Thyroid gland (tissue), 4 donors: ENCODE measurements around the gene UFC1.

ENCODE experiments used
- POLR2A ChIP-seq, 2 donors: fragments of 450-650 bp; IDR thresholded peaks; one replicate each; pipeline ENCODE4 v1.6.1; 2017; ENCODE audit warnings: antibody characterized with exemption in 2 of 2, mild to moderate bottlenecking in 2 of 2, moderate library complexity in 1 of 2
- TF ChIP-seq, protein P1 (sequence below), 6 experiments: fragments of 200-600 bp in 3 of 6; fragments of 450-650 bp in 3 of 6; sonication (generic) in 3 of 6; IDR thresholded peaks; one replicate each; pipeline ENCODE4 v1.5.1; 2016 to 2019; ENCODE audit warnings: antibody characterized with exemption in 6 of 6, mild to moderate bottlenecking in 2 of 6, inconsistent platforms in 1 of 6, moderate library complexity in 1 of 6

DNA sequence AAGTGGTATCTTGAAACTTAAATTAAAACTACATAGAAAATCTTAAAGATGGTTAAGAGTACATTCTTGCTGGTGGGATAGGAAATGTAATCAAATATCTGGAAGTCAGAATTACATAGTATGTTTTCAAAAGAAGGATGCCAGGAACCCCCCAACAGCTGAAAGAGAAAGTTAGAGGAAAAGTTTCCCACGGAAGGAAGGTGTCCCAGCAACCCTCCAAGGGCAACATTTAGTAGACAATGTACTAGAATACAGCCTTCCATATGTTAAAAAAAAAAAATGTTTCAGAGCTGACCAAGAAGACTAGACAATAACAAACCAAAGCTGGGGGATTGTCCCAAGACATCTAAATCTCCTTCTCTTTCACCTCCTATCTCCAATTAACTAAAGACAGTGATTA lies 23.5 kb upstream of the UFC1 start:
- TF ChIP-seq, protein P1, sequence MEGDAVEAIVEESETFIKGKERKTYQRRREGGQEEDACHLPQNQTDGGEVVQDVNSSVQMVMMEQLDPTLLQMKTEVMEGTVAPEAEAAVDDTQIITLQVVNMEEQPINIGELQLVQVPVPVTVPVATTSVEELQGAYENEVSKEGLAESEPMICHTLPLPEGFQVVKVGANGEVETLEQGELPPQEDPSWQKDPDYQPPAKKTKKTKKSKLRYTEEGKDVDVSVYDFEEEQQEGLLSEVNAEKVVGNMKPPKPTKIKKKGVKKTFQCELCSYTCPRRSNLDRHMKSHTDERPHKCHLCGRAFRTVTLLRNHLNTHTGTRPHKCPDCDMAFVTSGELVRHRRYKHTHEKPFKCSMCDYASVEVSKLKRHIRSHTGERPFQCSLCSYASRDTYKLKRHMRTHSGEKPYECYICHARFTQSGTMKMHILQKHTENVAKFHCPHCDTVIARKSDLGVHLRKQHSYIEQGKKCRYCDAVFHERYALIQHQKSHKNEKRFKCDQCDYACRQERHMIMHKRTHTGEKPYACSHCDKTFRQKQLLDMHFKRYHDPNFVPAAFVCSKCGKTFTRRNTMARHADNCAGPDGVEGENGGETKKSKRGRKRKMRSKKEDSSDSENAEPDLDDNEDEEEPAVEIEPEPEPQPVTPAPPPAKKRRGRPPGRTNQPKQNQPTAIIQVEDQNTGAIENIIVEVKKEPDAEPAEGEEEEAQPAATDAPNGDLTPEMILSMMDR (IDR thresholded peaks at IDR 0.05), result no peak
- TF ChIP-seq POLR2A (IDR thresholded peaks at IDR 0.05), result no peak
